ACHN (cell line): ENCODE data around the gene RLBP1.
"Not testable (repeated sequence)": the region's sequence is repeated elsewhere in the genome, so short reads cannot be mapped to it uniquely, and the experiment has no call there.

Experiments used
- DNase-seq: peaks from one replicate; pipeline ENCODE4 v3.0.0-alpha.2; 2015
- in situ Hi-C: cut with HindIII; loops from 2 replicates; pipeline ENCODE4 v1.10.0; 2017; ENCODE audit warnings: low sequenced_read_pairs, low pct_ligation_motif_present, low pct_unique_long_range_greater_than_20kb

The RLBP1 gene

DNA sequence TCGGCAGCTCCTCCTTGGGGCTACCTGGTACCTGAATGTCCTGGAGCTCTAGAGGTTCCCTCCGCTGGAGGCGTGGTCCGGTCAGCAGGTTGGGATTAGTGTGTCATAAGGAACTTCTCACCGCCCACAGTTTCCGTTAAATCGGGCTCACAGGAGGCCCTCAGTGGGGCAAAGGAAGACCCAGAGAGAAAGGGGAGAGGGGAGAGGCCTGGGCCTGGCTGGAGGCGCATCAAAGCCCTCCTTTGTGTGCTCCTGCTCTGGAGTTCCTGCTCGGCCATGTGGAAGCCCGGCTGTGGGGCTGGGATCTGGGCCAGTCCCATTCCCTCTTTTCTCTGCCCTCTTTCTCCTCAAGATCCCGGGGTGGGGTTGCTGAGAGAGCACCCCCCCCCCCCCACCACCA, at the start of gene RLBP1:
TSS of gene RLBP1 (minus strand) at position 37 of the 400 bp plus-strand sequence. CDS start 2,604 bp downstream, outside the sequence.
- no peak for DNase-seq
- in situ Hi-C loops = no loop called here

DNA sequence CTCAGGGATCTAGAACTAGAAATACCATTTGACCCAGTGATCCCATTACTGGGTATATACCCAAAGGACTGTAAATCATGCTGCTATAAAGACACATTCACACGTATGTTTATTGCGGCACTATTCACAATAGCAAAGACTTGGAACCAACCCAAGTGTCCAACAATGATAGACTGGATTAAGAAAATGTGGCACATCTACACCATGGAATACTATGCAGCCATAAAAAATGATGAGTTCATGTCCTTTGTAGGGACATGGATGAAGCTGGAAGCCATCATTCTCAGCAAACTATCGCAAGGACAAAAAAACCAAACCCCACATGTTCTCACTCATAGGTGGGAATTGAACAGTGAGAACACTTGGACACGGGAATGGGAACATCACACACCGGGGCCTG, 28.8 kb upstream of the RLBP1 start:
- DNase-seq, in situ Hi-C loops: not testable (repeated sequence)

DNA sequence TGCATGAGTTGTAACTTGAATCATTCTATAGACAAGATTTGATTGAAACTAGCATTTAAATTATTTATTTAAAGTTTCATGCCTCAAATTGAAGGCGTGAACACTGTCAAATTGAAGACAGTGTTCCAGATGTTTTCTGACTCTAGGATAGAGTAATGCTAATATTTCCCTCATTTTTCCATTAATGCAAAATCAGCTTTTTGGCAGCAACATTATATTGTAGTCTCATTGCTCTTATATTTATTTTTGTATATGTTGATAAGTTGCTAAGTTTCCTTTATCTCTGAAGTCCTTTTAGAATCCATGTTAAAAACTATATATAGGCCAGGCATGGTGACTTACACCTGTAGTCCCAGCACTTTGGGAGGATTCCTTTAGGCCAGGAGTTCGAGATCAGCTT, 27.2 kb upstream of the RLBP1 start:
- in situ Hi-C loops = no loop called here
- DNase-seq = no peak

DNA sequence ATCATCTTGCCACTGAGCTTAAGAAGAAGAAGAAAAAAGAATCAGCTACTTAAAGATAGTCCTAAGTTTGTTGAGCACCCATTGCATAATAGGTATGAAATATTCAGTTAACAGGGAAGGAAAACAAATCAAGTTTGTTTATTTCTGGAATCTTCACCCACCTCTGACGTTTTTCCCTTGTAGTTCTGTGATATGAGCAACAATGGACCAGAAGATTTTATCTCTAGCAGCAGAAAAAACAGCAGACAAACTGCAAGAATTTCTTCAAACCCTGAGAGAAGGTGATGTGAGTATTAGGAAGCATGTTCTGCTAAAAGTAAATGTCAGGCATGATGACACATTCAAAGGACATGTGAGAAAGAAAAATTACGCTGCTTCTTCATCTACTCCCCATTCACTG, 26.1 kb upstream of the RLBP1 start:
- in situ Hi-C loops = no loop called here

DNA sequence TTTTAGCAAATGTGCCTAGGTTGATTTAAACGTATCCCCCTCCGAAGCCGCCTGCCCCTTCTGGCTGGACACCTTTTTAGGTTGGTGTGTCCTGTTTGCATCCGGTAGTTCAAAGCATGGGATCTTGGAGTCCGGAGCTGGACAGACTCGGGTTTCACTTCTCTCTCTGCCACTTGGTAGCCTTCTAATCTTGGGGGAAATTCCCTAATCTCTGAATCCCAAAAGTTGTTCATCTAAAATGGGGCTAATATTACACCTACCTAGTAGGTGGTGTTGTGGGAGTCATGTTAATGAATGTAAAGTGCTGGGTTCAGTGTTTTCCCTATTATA, 23.2 kb upstream of the RLBP1 start:
- in situ Hi-C loops = no loop called here
- no peak for DNase-seq

More for the DNA sequence above, 26.1 kb upstream of the RLBP1 start:
- no peak for DNase-seq

DNA sequence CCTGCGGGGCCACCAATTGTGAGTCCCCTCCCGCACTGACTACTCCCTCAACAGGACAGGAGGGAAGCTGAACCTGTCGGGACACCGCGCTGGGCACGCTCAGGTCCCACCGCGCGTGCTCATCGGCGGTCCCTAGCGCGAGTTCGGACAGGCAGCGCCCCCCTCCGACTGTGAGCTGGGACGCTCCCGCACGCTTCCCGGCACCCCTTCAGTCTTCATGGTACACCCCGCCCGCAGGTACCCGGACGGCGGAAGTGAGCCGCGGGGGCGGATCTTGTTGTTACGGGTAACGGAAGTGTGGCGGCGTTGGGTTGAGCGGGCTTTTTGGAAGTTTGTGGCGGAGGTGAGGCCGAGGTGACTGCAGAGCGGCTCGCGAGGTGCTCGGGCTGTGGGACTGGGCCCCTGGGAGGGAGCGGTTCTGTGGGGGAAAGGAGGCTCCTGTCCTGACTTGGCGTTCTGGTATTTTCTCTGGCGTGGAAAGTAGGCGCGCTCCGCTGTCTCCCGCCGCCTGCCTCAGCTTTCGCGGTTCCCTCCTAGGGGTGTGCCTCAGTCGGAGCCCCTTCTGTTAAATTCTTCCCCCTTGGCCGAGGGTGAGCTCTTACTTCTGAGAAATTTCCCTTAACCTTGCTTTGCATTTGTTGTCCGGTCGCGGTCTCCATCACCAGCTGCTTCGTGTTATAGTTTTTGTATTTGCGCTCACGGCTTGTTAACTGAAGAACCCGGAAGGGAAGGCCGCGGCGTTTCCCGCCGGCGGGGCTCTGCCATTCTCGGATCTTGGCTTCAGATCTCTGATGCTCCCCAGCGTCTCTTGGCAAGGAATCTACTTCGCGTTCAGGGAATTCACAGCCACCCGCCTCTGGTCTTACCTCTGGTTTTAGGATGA, 22.6 kb upstream of the RLBP1 start, which contains the start of gene FANCI:
TSS of gene FANCI (plus strand) at position 289 of the 883 bp plus-strand sequence. CDS start 3,669 bp downstream, outside the sequence.
- in situ Hi-C loops = no loop called here
- DNase-seq = peak; percentile 93

DNA sequence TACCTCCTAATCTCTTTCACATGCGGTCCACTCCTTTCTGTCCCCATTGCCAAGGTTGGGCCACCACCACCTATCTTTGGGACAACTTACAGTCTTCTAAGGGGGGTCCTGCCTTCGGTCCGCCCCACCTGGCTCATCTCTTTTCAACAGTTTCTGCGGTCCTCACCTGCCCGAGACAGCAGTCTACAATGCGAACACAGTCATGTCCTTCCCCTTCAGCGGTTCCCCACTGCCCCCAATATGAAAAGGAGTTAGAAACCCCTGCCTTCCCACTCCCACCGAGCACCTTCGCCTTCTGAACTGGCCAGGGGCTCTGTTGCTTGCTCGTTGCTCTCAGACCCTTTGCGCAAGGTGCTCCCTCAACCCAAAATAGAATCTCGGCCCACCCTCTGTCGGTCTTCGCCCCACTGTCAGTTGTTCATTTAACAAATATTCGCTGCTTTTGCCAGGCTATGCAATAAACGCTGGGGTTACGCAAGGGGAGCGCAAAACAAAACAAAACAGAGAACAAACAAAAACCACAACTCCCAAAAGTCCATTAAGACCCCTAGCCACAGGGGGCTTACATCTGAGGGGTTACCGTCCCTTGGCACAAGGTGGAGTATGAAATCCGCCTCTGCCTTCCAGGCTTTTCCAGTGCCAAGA, 21.8 kb upstream of the RLBP1 start:
- no peak for DNase-seq
- in situ Hi-C loops = no loop called here

DNA sequence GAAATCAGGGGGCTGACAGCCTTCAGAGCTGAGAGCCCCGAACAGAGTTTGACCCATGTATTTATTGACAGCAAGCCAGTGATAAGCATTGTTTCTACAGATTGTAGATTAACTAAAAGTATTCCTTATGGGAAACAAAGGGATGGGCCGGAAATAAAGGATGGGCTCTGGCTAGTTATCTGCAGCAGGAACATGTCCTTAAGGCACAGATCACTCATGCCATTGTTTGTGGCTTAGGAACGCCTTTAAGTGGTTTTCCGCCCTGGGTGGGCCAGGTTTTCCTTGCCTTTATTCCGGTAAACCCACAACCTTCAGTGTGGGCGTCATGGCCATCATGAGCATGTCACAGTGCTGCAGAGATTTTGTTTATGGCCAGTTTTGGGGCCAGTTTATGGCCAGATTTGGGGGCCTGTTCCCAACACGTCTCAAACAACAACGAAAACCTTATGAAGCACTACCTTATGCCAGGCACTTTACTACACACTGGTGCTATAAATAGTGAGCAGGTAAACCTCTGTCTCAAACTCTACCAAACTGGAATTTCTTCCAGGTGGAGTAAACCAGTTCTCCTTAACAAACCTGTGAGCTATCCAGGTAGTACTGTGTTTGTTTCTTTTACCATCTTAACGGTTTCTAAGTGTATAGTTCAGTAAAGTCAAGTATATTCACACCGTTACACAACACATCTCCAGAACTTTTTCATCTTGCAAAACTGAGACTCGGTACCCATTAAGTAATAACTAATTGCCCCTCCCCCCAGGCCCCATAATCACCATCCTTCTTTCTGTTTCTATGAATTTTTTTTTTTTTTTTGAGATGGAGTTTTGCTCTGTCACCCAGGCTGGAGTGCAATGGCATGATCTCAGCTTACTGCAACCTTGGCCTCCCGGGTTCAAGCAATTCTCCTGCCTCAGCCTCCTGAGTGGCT, 18.8 kb upstream of the RLBP1 start:
- DNase-seq, in situ Hi-C loops: not testable (repeated sequence)

DNA sequence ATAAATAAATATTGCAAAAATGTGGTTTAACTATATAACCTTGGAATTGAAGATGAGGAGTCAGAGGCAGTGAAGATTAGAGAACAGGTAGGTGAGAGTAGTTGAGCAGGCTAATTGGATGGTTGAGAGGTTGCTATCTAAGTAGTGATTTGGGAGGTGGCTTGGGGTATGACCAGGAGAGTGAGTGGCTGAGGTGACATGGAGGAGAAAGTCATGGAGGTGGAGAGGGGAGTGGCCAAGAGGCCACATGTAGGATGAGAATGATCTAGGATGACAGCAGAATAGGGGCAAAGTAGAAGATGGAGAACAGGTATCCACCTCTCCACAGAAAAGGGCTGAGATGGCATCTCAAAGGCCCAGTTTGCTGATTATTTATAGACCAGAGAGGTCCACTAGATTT, 10.5 kb upstream of the RLBP1 start:
- in situ Hi-C loops = no loop called here
- no peak for DNase-seq

DNA sequence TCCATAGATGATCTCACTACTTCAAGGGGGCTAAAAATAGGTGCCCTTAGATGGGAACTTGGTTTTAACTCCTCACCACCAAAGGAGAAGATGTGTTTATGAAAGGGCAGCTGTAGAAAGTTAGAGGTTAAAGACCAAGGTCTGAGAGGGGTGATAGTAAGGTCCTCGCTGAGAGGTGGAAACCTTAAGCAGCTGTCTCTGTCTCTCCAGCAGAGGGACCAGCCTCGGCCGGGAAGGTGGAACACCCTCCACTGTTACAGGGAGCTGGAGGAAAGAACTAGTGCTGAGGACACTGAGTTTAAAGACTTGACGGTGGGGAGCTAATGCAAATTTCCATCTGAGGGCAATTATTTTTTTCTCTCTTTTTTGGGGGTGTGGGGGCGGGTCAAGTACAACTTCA, 8.9 kb upstream of the RLBP1 start:
- in situ Hi-C loops = no loop called here
- DNase-seq = no peak

DNA sequence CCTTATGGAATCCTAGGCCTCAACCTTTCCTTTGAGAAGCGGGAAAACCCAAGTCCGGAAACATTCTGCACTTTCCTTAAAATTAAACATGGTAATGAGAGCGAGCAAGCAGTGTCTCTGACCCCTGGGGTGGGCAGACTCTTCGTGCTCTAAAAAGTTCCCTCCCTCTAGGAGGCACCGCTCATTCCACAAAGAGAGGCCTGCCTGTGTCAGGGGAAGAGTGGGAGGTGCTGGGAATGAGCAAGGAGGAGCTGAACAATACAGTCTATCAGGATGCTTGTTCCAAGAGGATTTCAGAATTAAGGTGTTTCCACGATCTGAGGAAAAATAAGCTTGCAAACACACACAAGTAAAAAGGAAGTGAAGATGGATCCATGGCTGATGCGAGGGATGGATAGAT, 6.0 kb upstream of the RLBP1 start:
- in situ Hi-C loops = no loop called here
- no peak for DNase-seq

DNA sequence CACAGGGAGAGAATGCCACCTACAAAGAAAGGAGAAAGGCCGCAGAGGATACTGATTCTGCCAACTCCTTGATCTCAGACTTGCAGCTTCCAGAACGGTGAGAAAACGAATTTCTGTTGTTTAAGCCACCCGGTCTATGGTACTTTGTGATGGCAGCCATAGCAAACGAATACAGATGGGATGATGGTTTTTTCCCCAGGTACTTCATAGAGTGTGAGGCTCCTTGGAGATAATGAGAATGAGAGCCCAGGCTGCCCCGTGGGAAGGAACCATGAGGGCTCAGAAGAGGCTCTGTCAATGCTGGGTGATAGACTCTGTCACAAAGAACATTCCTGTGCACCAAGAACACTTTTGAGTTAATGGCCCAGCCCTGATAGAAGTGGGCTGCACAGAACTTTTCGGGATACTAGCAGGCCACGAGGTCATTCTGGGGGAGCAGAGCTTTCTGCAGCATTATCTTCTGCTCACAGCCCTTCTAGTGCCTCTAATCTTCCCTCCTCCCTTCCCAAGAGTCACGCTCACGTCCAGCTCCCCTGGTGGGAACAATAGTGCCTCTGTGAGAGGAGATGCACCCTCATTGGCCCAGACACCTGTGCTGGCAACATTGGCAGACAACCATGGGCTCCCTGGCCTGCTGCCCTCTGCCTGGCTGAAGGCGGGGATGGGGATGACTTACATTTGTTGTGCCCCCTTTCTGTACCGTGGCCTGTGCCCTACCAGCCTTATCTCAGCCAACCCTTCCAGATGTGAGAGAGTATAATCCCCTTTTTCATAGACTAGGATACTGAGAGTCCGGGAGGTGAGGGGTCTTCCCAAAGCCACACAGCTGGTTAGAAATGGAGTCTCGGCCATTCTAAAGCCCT, 5.2 kb upstream of the RLBP1 start:
- no peak for DNase-seq
- in situ Hi-C loops = no loop called here

DNA sequence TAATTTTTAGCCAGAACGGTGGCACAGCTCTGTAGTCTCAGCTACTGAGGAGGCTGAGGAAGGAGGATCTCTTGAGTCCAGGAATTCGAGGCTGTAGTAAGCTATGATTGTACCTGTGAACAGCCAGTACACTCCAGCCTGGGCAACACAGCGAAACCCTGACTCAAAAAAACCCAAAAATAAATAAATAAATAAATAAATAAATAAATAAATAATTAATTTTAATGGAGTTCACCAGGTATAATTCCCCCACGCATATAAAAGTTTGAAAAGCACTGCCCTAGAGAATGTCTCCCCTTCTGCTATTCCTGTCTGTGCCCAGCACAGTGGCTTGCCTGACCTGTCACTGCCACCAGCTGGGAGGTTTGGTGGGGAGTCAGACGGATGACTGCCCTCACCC, 4.2 kb upstream of the RLBP1 start:
- in situ Hi-C loops = no loop called here

DNA sequence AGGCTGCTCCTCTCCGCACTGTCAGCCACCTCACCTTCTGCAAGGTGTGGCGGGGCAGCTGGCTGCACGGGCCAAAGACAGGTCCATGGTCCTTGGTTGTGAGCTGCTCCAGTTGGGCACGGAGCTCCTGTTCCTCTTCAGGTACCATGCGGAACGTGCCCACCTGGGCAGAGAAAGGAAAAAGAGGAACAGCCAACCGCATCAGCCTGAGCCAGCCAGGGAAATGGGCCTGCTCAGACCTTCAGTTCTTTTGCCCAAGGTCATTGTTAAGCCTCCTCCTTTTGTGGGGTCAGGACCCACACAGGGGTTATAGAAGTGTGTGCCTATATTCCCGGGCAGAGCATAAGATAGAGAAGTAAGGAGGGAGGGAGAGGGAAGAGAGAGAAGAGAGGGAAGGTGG, 2.8 kb downstream of the RLBP1 start:
- in situ Hi-C loops = no loop called here
- no peak for DNase-seq

More for the DNA sequence above, 4.2 kb upstream of the RLBP1 start:
- no peak for DNase-seq

DNA sequence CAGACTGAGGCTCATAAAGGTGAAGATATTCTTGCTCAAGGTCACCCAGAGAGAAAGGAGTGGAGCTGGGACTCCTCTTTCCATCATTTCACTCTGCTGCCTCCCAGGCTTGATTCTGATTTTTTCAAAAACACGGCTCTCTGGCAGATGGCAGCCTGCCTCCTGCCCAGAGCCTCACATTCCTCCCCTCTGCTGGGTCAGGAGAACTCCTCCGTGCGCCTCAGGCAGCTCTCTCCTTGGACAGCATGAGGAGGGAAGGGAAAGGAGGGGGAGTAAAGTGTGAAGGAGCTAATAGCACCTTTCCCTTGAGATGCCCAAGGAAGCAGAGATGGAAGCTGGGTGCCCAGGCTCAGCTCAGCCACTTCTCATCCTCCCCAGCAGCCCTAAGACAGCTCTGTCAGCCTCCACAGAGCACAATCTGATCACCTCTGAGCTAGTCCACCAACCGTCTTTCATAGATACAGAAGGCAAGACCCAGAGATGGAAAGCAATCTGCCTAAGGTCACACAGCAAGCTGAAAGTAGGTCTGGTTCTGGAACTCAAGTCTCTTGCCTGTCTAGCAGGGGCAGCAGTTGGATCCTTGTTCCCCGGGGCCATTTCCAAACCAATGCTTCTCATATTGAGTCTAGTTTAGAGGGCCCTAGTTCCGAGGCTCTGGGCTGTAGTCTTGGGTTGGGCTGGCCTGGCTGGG, 3.5 kb downstream of the RLBP1 start:
- DNase-seq = no peak
- in situ Hi-C loops = no loop called here

DNA sequence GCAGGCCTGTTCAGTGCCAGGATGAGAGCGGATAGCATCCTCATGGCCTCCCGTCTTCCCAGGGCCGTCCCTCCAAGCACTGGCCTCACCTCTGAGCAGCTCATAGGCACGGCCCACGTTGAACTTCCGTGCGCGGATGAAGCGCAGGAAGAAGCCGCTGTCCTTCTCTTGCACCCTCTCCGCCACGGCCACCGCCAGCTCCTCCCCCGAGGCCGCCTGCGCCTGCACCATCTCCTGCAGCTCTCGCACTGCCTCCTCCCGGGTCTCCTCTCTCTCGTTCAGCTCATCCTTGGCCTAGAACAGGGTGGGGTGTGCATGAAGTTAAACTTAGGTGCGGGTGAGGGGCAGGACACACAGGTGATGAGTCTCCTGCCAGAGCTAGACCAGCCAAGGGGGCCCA, 4.3 kb downstream of the RLBP1 start:
- in situ Hi-C loops = no loop called here
- no peak for DNase-seq

DNA sequence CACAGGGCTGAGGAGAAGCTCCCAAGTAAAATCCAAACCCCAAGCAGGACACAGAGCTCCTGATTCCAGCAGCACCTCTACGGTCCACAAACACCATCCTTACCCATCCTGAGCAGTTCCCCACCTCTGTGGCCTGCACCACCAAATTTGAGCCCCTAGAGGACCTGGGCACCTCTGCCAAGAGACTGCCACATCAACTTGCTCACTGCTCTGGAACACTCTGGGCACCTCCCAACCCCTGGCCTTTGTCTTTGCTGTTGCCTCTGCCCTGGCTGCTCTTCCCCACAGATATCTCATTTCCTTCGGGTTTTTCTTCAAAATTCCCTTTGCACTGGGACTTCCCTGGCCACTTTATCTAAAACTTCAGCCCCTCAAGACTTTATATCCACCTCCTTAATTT, 5.8 kb downstream of the RLBP1 start:
- no peak for DNase-seq
- in situ Hi-C loops = no loop called here
